GM18873 (cell line): Measurements from ENCODE around the gene BTAF1.

Experiments used
- ATAC-seq: cut with Tn5 transposase; IDR thresholded peaks from one replicate; pipeline ENCODE4 v1.9.1; 2021; ENCODE audit warnings: mild to moderate bottlenecking, moderate library complexity, moderate number of reproducible peaks; ENCODE audit not compliant: unreplicated experiment, low FRiP score

Gene BTAF1

GRCh38 chr10:92038949-92039348 lies 115.4 kb downstream of the BTAF1 start:
- no peak for ATAC-seq

GRCh38 chr10:92042541-92042940 lies 119.0 kb downstream of the BTAF1 start:
- ATAC-seq = no peak

GRCh38 chr10:92045641-92046106 lies 122.1 kb downstream of the BTAF1 start:
- ATAC-seq = no peak

- no peak for ATAC-seq
Measured at GRCh38 chr10:92047215-92047614, 123.6 kb downstream of the BTAF1 start.

- ATAC-seq = no peak
Measured at GRCh38 chr10:92052088-92052487, 128.5 kb downstream of the BTAF1 start.

- no peak for ATAC-seq
Measured at GRCh38 chr10:92052741-92053140, 129.2 kb downstream of the BTAF1 start.

DNA sequence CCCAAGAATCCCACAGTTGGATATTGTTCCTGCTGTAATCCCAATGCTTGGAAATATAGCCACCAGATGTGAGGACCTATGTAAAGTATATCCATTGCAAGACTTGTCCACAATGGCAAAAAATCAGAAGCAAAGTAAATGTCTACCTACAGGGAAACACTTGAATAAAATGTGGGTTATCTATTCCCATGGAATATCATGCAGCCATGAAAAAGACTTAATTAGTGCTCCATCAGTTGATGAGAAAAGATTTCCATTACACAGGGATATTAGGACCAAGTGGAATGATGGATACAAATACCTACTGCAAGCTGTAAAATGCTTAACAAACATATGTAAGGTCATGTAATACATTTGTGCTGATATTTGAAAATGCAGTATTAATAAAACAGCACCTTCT lies 131.2 kb downstream of the BTAF1 start:
- ATAC-seq = no peak

GRCh38 chr10:92062273-92062672 lies 138.7 kb downstream of the BTAF1 start:
- ATAC-seq = no peak

DNA sequence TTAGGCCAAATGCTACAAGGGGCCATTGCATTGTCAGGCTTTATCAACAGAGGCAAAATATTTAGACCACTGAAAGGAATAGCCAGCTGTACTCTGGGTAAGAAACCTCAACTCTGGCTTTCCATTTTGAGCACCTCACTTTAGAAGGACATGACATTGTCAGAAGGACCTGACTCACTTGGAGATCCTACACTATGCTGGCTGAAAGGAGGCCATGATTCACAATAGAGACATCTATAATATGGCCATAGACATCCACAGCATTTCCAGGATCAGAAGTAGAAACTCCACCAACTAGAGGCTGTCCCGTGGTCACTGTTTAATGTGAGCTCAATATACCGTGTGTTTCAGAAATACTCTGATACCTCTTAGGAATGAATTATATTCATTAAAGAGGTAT lies 140.9 kb downstream of the BTAF1 start:
- ATAC-seq = no peak

DNA sequence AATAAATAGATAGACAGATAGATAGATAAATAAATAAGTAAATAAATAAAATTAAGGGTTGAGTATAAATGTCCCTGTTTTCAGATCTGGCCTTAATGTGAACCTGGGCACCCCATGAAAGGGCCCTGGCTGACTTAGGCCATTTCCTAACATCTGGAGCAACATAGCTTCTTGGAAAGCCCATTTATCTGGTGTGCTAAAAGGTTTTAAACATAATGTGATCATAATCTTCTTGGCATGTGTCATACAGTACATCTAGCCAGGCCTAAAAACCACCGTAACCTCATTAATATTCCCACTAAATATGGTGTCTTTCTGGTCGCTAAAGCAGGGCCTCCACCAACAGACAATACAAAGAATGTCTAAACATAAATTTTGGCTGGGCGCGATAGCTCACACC lies 142.8 kb downstream of the BTAF1 start:
- no peak for ATAC-seq

- no peak for ATAC-seq
Measured at GRCh38 chr10:92068900-92069299, 145.3 kb downstream of the BTAF1 start.

GRCh38 chr10:92074126-92074887 lies 150.7 kb downstream of the BTAF1 start:
- ATAC-seq = no peak

DNA sequence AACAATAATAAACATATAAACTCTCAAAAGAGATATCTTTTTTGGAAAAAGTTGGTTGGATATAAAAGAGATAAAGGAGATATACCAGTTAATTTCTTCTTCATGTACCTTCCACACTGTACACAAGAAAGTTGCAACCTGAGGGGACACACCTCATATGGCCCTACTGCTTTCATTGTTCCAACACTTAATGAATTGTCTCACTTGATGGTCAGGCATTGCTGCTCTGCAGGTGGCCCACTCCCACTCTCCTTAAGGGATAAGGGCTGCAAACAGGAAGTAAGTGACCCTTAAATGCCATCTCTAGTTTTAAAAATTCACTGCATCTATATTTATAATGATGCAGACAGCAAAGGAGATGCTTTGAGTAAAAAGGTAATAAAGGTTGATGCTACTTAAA lies 152.3 kb downstream of the BTAF1 start:
- ATAC-seq = no peak

- ATAC-seq = no peak
Measured at GRCh38 chr10:92076722-92077121, 153.2 kb downstream of the BTAF1 start.

GRCh38 chr10:92079003-92079402 lies 155.4 kb downstream of the BTAF1 start:
- no peak for ATAC-seq
